OCI-LY1 (cell line): ENCODE data around the gene ATP1B1.

Source experiments
- H2AFZ ChIP-seq: fragments of 200-600 bp; sonication (generic), shearing (Covaris generic); 2 replicates; pipeline ENCODE4 v1.6.0; 2014; ENCODE audit warnings: antibody characterized with exemption, mild to moderate bottlenecking, low read length
- H3F3A ChIP-seq: fragments of 200-600 bp; sonication (generic), shearing (Covaris generic); 2 replicates; pipeline ENCODE4 v1.6.0; 2014; ENCODE audit warnings: mild to moderate bottlenecking, antibody characterized with exemption, low read length, moderate library complexity; ENCODE audit not compliant: insufficient read depth
- H3K27ac ChIP-seq: fragments of 200-600 bp; sonication (generic); 2 replicates; pipeline ENCODE4 v1.5.1; 2014; ENCODE audit warnings: low read length, mixed run types, mild to moderate bottlenecking, low read depth; ENCODE audit not compliant: poor library complexity, severe bottlenecking
- H3K27me3 ChIP-seq: fragments of 200-600 bp; sonication (generic); 2 replicates; pipeline ENCODE4 v1.6.0; 2014; ENCODE audit warnings: antibody characterized with exemption, mild to moderate bottlenecking, low read length, moderate library complexity; ENCODE audit not compliant: insufficient read depth
- H3K36me3 ChIP-seq: fragments of 200-600 bp; sonication (generic); 2 replicates; pipeline ENCODE4 v1.6.1; 2014; ENCODE audit warnings: mild to moderate bottlenecking, antibody characterized with exemption, low read length, moderate library complexity, mixed read lengths; ENCODE audit not compliant: insufficient read depth
- H3K4me1 ChIP-seq: fragments of 200-600 bp; sonication (generic); 2 replicates; pipeline ENCODE4 v1.5.1; 2014; ENCODE audit warnings: mild to moderate bottlenecking, low read length, moderate library complexity; ENCODE audit not compliant: insufficient read depth, severe bottlenecking
- H3K4me2 ChIP-seq: fragments of 200-600 bp; sonication (generic), shearing (Covaris generic); 2 replicates; pipeline ENCODE4 v1.6.1; 2014; ENCODE audit warnings: low read length
- H3K4me3 ChIP-seq: fragments of 200-600 bp; sonication (generic); 2 replicates; pipeline ENCODE4 v1.5.1; 2014; ENCODE audit warnings: low read length, low read depth, mild to moderate bottlenecking, mixed read lengths; ENCODE audit not compliant: poor library complexity, severe bottlenecking
- H3K79me2 ChIP-seq: fragments of 200-600 bp; shearing (Covaris generic); 2 replicates; pipeline ENCODE4 v1.6.1; 2016; ENCODE audit warnings: mixed run types, low read length, mixed read lengths; ENCODE audit not compliant: insufficient read depth
- H3K9ac ChIP-seq: fragments of 200-600 bp; sonication (generic), shearing (Covaris generic); 2 replicates; pipeline ENCODE4 v1.6.1; 2014; ENCODE audit warnings: mild to moderate bottlenecking, low read length, mixed read lengths
- H3K9me2 ChIP-seq: fragments of 200-600 bp; sonication (generic), shearing (Covaris generic); 2 replicates; pipeline ENCODE4 v1.6.1; 2014; ENCODE audit warnings: low read depth, mild to moderate bottlenecking, low read length, mixed read lengths
- H3K9me3 ChIP-seq: fragments of 200-600 bp; shearing (Covaris generic); 2 replicates; pipeline ENCODE4 v1.6.1; 2014; ENCODE audit warnings: low read length, mixed read lengths
- H4K20me1 ChIP-seq: fragments of 200-600 bp; sonication (generic), shearing (Covaris generic); 2 replicates; pipeline ENCODE4 v1.6.0; 2016; ENCODE audit warnings: mild to moderate bottlenecking, low read length; ENCODE audit not compliant: insufficient read depth
- EZH2 ChIP-seq: fragments of 200-600 bp; sonication (generic), shearing (Covaris generic); IDR thresholded peaks from 2 replicates; pipeline ENCODE4 v1.8.0; 2017; ENCODE audit warnings: borderline replicate concordance, mixed run types, mild to moderate bottlenecking, antibody characterized with exemption, low read length, moderate library complexity, mixed read lengths
- TF ChIP-seq, protein P1 (sequence below): fragments of 200-600 bp; sonication (generic), shearing (Covaris generic); IDR thresholded peaks from 2 replicates; pipeline ENCODE4 v1.5.1; 2017; ENCODE audit warnings: mild to moderate bottlenecking, antibody characterized with exemption, low read length, moderate library complexity, mixed read lengths

ATP1B1 gene

DNA sequence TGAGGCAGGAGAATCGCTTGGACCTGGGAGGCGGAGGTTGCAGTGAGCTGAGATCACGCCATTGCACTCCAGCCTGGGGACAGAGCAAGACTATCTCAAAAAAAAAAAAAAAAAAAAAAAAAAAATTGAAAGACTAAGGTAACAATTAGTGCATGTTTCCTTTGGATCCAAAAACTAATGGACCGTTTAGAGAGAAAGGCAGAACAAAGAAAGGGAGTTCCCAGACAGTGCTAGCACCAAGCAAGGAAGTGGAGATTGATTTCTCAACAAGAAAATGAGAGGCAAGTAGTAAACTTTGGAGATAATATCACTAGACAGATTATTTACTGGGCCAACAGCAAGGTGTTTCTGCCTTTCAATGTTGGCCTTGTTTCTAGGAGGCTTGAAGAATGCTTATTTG, 24.2 kb downstream of the ATP1B1 start:
- Histone ChIP-seq H3K9me3 (no peaks in the 10 kb centered on the region), H3K27ac (no peak overlapping the region), H3K4me3 (no peak overlapping the region), H2AFZ (no peak overlapping the region), H3K27me3 (no peaks in the 10 kb centered on the region), H3F3A (no peaks in the 10 kb centered on the region), H3K4me1 (no peaks in the 10 kb centered on the region), H4K20me1 (no peaks in the 10 kb centered on the region), H3K4me2 (no peak overlapping the region), H3K79me2 (no peaks in the 10 kb centered on the region), H3K9ac (no peak overlapping the region), H3K9me2 (no peaks in the 10 kb centered on the region), H3K36me3 (peaks cover 47% of the 10 kb centered on the region)
- no peak for TF ChIP-seq EZH2
- TF ChIP-seq, protein P1, sequence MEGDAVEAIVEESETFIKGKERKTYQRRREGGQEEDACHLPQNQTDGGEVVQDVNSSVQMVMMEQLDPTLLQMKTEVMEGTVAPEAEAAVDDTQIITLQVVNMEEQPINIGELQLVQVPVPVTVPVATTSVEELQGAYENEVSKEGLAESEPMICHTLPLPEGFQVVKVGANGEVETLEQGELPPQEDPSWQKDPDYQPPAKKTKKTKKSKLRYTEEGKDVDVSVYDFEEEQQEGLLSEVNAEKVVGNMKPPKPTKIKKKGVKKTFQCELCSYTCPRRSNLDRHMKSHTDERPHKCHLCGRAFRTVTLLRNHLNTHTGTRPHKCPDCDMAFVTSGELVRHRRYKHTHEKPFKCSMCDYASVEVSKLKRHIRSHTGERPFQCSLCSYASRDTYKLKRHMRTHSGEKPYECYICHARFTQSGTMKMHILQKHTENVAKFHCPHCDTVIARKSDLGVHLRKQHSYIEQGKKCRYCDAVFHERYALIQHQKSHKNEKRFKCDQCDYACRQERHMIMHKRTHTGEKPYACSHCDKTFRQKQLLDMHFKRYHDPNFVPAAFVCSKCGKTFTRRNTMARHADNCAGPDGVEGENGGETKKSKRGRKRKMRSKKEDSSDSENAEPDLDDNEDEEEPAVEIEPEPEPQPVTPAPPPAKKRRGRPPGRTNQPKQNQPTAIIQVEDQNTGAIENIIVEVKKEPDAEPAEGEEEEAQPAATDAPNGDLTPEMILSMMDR: no peak

DNA sequence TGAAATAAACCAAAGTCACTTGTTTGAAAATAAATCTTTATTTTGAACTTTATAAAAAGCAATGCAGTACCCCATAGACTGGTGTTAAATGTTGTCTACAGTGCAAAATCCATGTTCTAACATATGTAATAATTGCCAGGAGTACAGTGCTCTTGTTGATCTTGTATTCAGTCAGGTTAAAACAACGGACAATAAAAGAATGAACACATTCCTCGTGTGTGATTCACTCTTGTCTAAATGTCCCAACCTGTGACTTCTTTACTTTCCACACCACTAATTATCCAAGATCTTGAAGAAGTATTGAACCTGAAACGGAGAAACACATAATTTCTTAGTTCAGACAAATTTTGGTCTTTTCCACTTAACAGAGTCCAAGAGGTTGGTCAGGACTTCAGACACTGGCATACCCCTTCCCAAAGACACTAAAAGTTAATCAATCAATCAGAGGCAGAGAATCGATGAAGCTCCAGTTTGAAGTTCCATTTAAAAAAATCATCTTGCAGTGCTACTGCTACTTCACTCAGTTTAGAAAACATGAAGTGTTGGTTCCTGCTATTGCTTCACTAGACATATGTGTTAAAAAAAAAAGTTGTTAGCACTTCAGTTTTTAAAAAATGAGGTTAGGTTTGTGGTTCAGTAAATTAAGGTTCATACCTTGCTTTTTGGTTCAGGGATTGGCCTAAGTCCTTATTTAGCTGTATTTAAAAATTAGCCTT, 26.2 kb downstream of the ATP1B1 start:
- Histone ChIP-seq H2AFZ (no peak overlapping the region), H3K27ac (no peak overlapping the region), H3K9me3 (no peaks in the 10 kb centered on the region), H3K27me3 (no peaks in the 10 kb centered on the region), H3K9ac (no peak overlapping the region), H4K20me1 (no peaks in the 10 kb centered on the region), H3K79me2 (no peaks in the 10 kb centered on the region), H3K4me1 (no peaks in the 10 kb centered on the region), H3K4me2 (no peak overlapping the region), H3K36me3 (peaks cover 37% of the 10 kb centered on the region), H3K9me2 (no peaks in the 10 kb centered on the region), H3K4me3 (no peak overlapping the region), H3F3A (no peaks in the 10 kb centered on the region)
- TF ChIP-seq EZH2: no peak
- TF ChIP-seq, protein P1: no peak

DNA sequence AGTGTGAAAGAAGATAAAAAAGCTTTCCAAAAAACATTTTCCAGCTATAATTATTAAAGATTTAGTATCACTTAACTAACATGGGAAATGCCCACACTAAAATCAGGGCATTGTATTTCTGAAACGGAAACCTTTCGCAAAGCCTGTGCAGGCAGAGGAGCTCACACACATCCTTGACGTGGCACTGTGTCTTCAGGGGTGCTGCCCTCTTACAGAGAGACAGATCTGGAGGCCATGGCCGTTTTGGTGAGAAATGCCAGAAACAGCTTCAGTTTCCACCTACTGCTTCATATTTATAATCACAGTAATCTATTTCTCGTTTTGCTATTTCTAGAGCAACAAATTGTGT, 26.7 kb downstream of the ATP1B1 start:
- no peak for TF ChIP-seq EZH2
- TF ChIP-seq, protein P1: no peak
- Histone ChIP-seq H3K27ac (no peak overlapping the region), H3K9ac (no peak overlapping the region)

More for the DNA sequence above, 26.7 kb downstream of the ATP1B1 start:
- no peaks in the 10 kb centered on the region for H3K79me2 ChIP-seq
- no peak overlapping the region for H3K4me3 ChIP-seq
- no peaks in the 10 kb centered on the region for H3K4me1 ChIP-seq
- no peaks in the 10 kb centered on the region for H3K27me3 ChIP-seq
- no peaks in the 10 kb centered on the region for H3F3A ChIP-seq
- no peaks in the 10 kb centered on the region for H3K9me2 ChIP-seq
- H2AFZ ChIP-seq: no peak overlapping the region
- peaks cover 35% of the 10 kb centered on the region for H3K36me3 ChIP-seq
- H3K4me2 ChIP-seq: no peak overlapping the region
- no peaks in the 10 kb centered on the region for H3K9me3 ChIP-seq
- no peaks in the 10 kb centered on the region for H4K20me1 ChIP-seq
